ENCODE results near the gene PROCA1.

Gene PROCA1

DNA sequence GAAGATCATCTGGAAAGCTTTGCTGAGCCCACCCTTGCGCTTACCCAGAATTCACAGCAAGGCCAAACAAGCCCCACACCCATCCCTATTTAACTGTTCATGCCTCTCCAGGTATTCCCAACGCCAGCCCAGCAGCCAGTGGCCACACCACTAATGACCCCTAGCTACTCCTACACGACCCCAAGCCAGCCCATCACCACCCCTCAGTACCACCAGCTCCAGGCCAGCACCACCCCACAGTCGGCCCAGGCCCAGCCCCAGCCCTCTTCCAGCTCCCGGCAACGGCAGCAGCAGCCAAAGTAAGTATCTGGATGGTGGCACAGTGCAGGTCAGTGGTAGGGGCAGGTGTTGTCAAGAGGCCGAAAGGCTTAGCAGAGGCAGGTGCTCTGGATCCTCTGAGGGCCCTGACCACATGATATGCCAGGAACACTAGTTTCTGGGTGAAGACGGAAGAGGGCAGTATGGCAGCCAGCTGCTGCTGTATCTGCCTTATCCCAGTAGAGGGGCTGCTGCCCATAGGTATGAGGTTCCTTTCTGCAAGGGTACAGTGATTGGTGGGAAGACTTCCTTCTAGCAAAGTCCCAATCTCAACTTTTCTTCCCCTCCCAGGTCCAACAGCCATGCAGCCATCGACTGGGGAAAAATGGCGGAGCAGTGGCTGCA is 10.7 kb downstream of the PROCA1 start:
- Histone ChIP-seq H3K4me1 (ENCODE audit: control insufficient read depth, low read depth, low read length) (no peaks in the 10 kb centered on the region), H3K27me3 (ENCODE audit: control insufficient read depth, insufficient read depth, low read length) (no peaks in the 10 kb centered on the region), H3K4me3 (ENCODE audit: low read length) (no peak overlapping the region), H3K9me3 (ENCODE audit: control insufficient read depth, low read depth, low read length) (no peaks in the 10 kb centered on the region), H3K9ac (ENCODE audit: low read length) (no peak overlapping the region), H3K27ac (ENCODE audit: low read length) (no peak overlapping the region), H3K36me3 (ENCODE audit: control insufficient read depth, low read depth, low read length) (peaks cover 71% of the 10 kb centered on the region)

DNA sequence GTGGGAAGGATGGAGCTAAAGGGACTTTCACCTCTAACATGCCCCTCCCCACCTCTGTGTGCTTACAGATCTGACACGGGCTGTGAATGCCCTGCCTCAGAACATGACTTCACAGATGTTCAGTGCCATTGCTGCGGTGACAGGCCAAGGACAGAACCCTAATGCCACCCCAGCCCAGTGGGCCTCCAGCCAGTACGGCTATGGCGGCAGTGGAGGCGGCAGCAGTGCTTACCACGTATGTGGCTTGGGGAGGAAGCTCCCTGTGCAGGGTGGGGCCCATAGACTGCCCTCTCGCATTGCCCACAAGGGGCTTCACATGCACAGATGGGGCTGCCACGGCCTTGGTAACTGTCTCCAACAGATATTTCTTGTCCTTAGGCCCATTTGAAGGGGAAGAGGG is 11.4 kb downstream of the PROCA1 start:
- no peak overlapping the region for H3K27ac ChIP-seq (ENCODE audit: low read length)
- peaks cover 78% of the 10 kb centered on the region for H3K36me3 ChIP-seq (ENCODE audit: control insufficient read depth, low read depth, low read length)
- no peak overlapping the region for H3K9ac ChIP-seq (ENCODE audit: low read length)

DNA sequence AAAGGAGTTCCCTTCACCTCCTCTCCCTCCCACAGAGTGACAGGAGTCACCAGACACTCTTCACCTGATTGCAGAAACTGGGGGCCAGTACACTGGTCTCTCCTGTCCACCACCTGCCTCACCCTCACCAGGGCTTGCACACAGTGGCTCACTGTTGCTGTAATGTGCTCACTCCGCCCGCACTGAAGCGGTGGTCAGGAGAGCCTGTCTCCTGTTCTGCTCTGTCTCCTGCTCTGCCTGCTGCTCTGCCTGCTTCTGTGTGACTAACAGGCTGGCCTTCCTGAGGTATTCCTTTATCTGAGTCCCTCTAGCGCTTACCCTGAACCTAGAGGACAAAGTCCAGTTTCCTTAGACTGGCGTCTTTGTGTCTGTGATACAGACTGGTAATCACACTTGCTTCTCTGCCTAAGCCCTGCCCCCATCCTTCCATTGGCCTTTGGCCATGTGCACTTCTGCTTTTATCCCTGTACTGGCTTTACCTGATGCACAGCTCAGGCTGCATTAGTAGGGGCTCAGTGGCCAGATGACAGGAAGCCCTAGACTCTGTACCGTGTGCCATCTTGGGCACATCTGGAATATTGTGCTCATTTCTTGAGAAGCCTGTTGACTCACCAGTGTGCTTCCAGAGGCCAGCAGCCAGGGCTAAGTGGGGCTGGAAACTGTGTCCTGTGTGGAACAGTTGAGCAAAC is 13.3 kb downstream of the PROCA1 start:
- Histone ChIP-seq H3K4me1 (ENCODE audit: control insufficient read depth, low read depth, low read length) (no peaks in the 10 kb centered on the region), H3K9me3 (ENCODE audit: control insufficient read depth, low read depth, low read length) (no peaks in the 10 kb centered on the region), H3K36me3 (ENCODE audit: control insufficient read depth, low read depth, low read length) (peaks cover 95% of the 10 kb centered on the region), H3K27me3 (ENCODE audit: control insufficient read depth, insufficient read depth, low read length) (no peaks in the 10 kb centered on the region), H3K4me3 (ENCODE audit: low read length) (no peak overlapping the region), H3K27ac (ENCODE audit: low read length) (no peak overlapping the region), H3K9ac (ENCODE audit: low read length) (no peak overlapping the region)

More for the DNA sequence above, 11.4 kb downstream of the PROCA1 start:
- H3K27me3 ChIP-seq (ENCODE audit: control insufficient read depth, insufficient read depth, low read length) = no peaks in the 10 kb centered on the region
- no peaks in the 10 kb centered on the region for H3K4me1 ChIP-seq (ENCODE audit: control insufficient read depth, low read depth, low read length)
- H3K9me3 ChIP-seq (ENCODE audit: control insufficient read depth, low read depth, low read length) = no peaks in the 10 kb centered on the region
- no peak overlapping the region for H3K4me3 ChIP-seq (ENCODE audit: low read length)

- no peak overlapping the region for H3K9ac ChIP-seq (ENCODE audit: low read length)
- peaks cover 82% of the 10 kb centered on the region for H3K36me3 ChIP-seq (ENCODE audit: control insufficient read depth, low read depth, low read length)
- no peaks in the 10 kb centered on the region for H3K9me3 ChIP-seq (ENCODE audit: control insufficient read depth, low read depth, low read length)
- no peak overlapping the region for H3K4me3 ChIP-seq (ENCODE audit: low read length)
- no peaks in the 10 kb centered on the region for H3K27me3 ChIP-seq (ENCODE audit: control insufficient read depth, insufficient read depth, low read length)
- H3K4me1 ChIP-seq (ENCODE audit: control insufficient read depth, low read depth, low read length) = no peaks in the 10 kb centered on the region
- no peak overlapping the region for H3K27ac ChIP-seq (ENCODE audit: low read length)
Observed at GRCh38 chr17:28693869-28694268, 17.8 kb downstream of the PROCA1 start.

GRCh38 chr17:28689011-28689410 is 22.7 kb downstream of the PROCA1 start:
- Histone ChIP-seq H3K9ac (ENCODE audit: low read length) (no peak overlapping the region), H3K36me3 (ENCODE audit: control insufficient read depth, low read depth, low read length) (peaks cover 85% of the 10 kb centered on the region), H3K9me3 (ENCODE audit: control insufficient read depth, low read depth, low read length) (no peaks in the 10 kb centered on the region), H3K27ac (ENCODE audit: low read length) (no peak overlapping the region), H3K27me3 (ENCODE audit: control insufficient read depth, insufficient read depth, low read length) (no peaks in the 10 kb centered on the region), H3K4me1 (ENCODE audit: control insufficient read depth, low read depth, low read length) (no peaks in the 10 kb centered on the region), H3K4me3 (ENCODE audit: low read length) (no peak overlapping the region)

DNA sequence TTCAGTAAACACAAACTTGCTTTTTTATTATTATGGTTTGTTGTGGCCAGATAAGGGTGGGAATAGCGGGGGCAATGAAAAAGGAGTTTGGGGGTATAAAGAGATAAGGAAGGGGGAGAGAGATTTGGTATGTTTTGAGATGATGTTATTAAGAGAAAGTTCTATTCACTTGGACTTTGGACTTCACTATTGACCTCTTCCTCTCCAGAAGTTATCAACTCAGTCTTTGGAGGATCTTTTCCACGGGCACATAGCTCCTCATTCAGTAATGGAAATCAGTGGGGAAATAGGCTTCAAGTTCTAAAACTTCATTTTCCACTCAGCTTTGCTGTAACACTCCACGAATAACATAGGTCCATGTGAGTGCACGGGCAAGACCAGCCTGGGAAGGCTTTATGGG is 23.2 kb downstream of the PROCA1 start:
- H3K9ac ChIP-seq (ENCODE audit: low read length) = no peak overlapping the region
- H3K9me3 ChIP-seq (ENCODE audit: control insufficient read depth, low read depth, low read length) = no peaks in the 10 kb centered on the region
- H3K4me1 ChIP-seq (ENCODE audit: control insufficient read depth, low read depth, low read length) = no peaks in the 10 kb centered on the region
- H3K27ac ChIP-seq (ENCODE audit: low read length) = no peak overlapping the region
- H3K36me3 ChIP-seq (ENCODE audit: control insufficient read depth, low read depth, low read length) = peaks cover 82% of the 10 kb centered on the region
- H3K4me3 ChIP-seq (ENCODE audit: low read length) = no peak overlapping the region
- no peaks in the 10 kb centered on the region for H3K27me3 ChIP-seq (ENCODE audit: control insufficient read depth, insufficient read depth, low read length)

DNA sequence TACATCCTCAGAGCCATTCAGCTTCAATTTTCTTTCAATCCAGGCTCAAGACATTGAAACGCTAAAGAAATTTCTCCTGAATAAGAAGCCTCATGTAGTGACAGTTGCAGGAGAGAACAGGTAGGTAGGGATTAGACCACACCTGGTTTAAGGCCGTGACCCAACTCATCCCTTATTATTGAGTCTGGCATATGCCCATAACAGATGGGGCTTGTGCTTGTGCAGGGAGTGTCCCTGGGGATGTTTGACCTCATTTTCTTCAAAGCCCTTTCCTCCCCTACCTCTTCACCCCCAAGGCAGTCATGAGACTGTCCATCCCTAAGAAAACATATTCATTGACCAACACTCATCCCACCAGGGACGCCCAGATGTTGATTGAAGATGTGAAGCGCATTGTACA is 25.4 kb downstream of the PROCA1 start:
- Histone ChIP-seq H3K4me3 (ENCODE audit: low read length) (no peak overlapping the region), H3K36me3 (ENCODE audit: control insufficient read depth, low read depth, low read length) (peaks cover 94% of the 10 kb centered on the region), H3K27ac (ENCODE audit: low read length) (no peak overlapping the region)

GRCh38 chr17:28685366-28685765 is 26.3 kb downstream of the PROCA1 start:
- Histone ChIP-seq H3K27me3 (ENCODE audit: control insufficient read depth, insufficient read depth, low read length) (no peaks in the 10 kb centered on the region), H3K4me3 (ENCODE audit: low read length) (no peak overlapping the region), H3K36me3 (ENCODE audit: control insufficient read depth, low read depth, low read length) (peaks cover 95% of the 10 kb centered on the region), H3K27ac (ENCODE audit: low read length) (no peak overlapping the region), H3K9ac (ENCODE audit: low read length) (no peak overlapping the region), H3K4me1 (ENCODE audit: control insufficient read depth, low read depth, low read length) (no peaks in the 10 kb centered on the region), H3K9me3 (ENCODE audit: control insufficient read depth, low read depth, low read length) (no peaks in the 10 kb centered on the region)

More for the DNA sequence above, 25.4 kb downstream of the PROCA1 start:
- Histone ChIP-seq H3K4me1 (ENCODE audit: control insufficient read depth, low read depth, low read length) (no peaks in the 10 kb centered on the region), H3K9me3 (ENCODE audit: control insufficient read depth, low read depth, low read length) (no peaks in the 10 kb centered on the region), H3K9ac (ENCODE audit: low read length) (no peak overlapping the region), H3K27me3 (ENCODE audit: control insufficient read depth, insufficient read depth, low read length) (no peaks in the 10 kb centered on the region)

- Histone ChIP-seq H3K36me3 (ENCODE audit: control insufficient read depth, low read depth, low read length) (peaks cover 92% of the 10 kb centered on the region), H3K27me3 (ENCODE audit: control insufficient read depth, insufficient read depth, low read length) (no peaks in the 10 kb centered on the region)
Observed at GRCh38 chr17:28684963-28685362, 26.7 kb downstream of the PROCA1 start.

DNA sequence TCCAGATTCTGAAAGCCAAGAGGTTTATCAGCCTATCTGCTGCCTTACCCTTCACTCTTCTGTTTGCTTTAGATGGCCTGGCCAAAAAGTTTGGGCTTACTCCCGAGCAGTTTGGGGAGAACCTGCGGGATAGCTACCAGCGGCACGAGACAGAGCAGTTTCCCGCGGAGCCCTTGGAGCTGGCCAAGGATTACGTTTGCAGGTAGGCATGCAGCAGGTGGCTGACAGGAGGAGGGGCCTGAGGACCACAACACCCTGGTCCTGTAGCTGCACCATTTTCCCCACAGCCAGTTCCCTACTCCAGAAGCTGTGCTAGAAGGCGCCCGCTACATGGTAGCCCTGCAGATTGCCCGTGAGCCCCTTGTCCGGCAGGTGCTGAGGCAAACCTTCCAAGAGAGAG is 29.0 kb downstream of the PROCA1 start:
- Histone ChIP-seq H3K9me3 (ENCODE audit: control insufficient read depth, low read depth, low read length) (no peaks in the 10 kb centered on the region), H3K4me1 (ENCODE audit: control insufficient read depth, low read depth, low read length) (no peaks in the 10 kb centered on the region), H3K27me3 (ENCODE audit: control insufficient read depth, insufficient read depth, low read length) (no peaks in the 10 kb centered on the region), H3K36me3 (ENCODE audit: control insufficient read depth, low read depth, low read length) (peaks cover 89% of the 10 kb centered on the region), H3K9ac (ENCODE audit: low read length) (no peak overlapping the region), H3K27ac (ENCODE audit: low read length) (no peak overlapping the region), H3K4me3 (ENCODE audit: low read length) (no peak overlapping the region)

More at GRCh38 chr17:28684963-28685362, 26.7 kb downstream of the PROCA1 start:
- Histone ChIP-seq H3K4me3 (ENCODE audit: low read length) (no peak overlapping the region), H3K9ac (ENCODE audit: low read length) (no peak overlapping the region), H3K4me1 (ENCODE audit: control insufficient read depth, low read depth, low read length) (no peaks in the 10 kb centered on the region), H3K27ac (ENCODE audit: low read length) (no peak overlapping the region), H3K9me3 (ENCODE audit: control insufficient read depth, low read depth, low read length) (no peaks in the 10 kb centered on the region)

DNA sequence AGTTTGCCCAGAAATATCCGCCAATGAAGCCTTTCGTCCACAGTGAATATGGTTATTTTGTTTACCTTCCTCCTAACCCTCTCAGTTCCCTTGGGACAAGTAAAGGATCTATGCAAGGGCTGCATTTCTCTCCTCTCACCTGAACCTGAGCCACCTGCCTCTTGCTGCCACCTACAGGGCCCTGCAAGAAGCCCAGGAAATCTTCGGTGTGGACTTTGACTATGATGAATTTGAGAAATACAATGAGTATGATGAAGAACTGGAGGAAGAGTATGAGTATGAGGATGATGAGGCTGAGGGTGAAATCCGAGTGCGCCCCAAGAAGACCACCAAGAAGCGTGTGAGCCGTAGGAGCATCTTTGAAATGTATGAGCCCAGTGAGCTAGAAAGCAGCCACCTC is 35.7 kb downstream of the PROCA1 start:
- Histone ChIP-seq H3K9me3 (ENCODE audit: control insufficient read depth, low read depth, low read length) (no peaks in the 10 kb centered on the region), H3K4me1 (ENCODE audit: control insufficient read depth, low read depth, low read length) (no peaks in the 10 kb centered on the region), H3K27me3 (ENCODE audit: control insufficient read depth, insufficient read depth, low read length) (no peaks in the 10 kb centered on the region), H3K27ac (ENCODE audit: low read length) (no peak overlapping the region), H3K36me3 (ENCODE audit: control insufficient read depth, low read depth, low read length) (peaks cover 93% of the 10 kb centered on the region), H3K9ac (ENCODE audit: low read length) (no peak overlapping the region), H3K4me3 (ENCODE audit: low read length) (no peak overlapping the region)

- H3K9me3 ChIP-seq (ENCODE audit: control insufficient read depth, low read depth, low read length) = no peaks in the 10 kb centered on the region
Observed at GRCh38 chr17:28675490-28675889, 36.2 kb downstream of the PROCA1 start.

More at GRCh38 chr17:28675490-28675889, 36.2 kb downstream of the PROCA1 start:
- no peak overlapping the region for H3K27ac ChIP-seq (ENCODE audit: low read length)
- H3K4me3 ChIP-seq (ENCODE audit: low read length) = no peak overlapping the region
- H3K27me3 ChIP-seq (ENCODE audit: control insufficient read depth, insufficient read depth, low read length) = no peaks in the 10 kb centered on the region
- no peak overlapping the region for H3K9ac ChIP-seq (ENCODE audit: low read length)
- H3K36me3 ChIP-seq (ENCODE audit: control insufficient read depth, low read depth, low read length) = peaks cover 93% of the 10 kb centered on the region
- no peaks in the 10 kb centered on the region for H3K4me1 ChIP-seq (ENCODE audit: control insufficient read depth, low read depth, low read length)

Measured in iPS-18a (cell line).